GM23338 (cell line): ENCODE measurements around the gene R3HDM4. TPM values are rescaled to one million over a fixed set of nuclear protein-coding genes. Genes with fewer than 3 reads are reported as not detected.

Experiments used
- ATAC-seq: fragments of 200-7000 bp; cut with Tn5 transposase; 3 replicates; pipeline ENCODE4 v1.9.1; 2020
- DNase-seq: peaks from one replicate; pipeline ENCODE4 v3.0.0-alpha.2; 2015; ENCODE audit warnings: low spot score
- H2AFZ ChIP-seq: fragments of 200-600 bp; sonication (generic); 2 replicates; pipeline ENCODE4 v1.8.0; 2016; ENCODE audit warnings: antibody characterized with exemption, mild to moderate bottlenecking, moderate library complexity
- H3F3A ChIP-seq: fragments of 200-600 bp; sonication (generic); replicated peaks from 2 replicates; pipeline ENCODE4 v1.8.0; 2017; ENCODE audit warnings: antibody characterized with exemption, mixed run types, low read depth
- H3K27ac ChIP-seq: fragments of 200-600 bp; sonication (generic); 2 replicates; pipeline ENCODE4 v1.6.1; 2016; ENCODE audit warnings: low read depth
- H3K27me3 ChIP-seq: fragments of 200-600 bp; sonication (generic); 2 replicates; pipeline ENCODE4 v1.8.0; 2016; ENCODE audit warnings: mild to moderate bottlenecking, mixed run types, moderate library complexity; ENCODE audit not compliant: insufficient read depth
- H3K36me3 ChIP-seq: fragments of 200-600 bp; sonication (generic); 2 replicates; pipeline ENCODE4 v1.8.0; 2016; ENCODE audit warnings: mild to moderate bottlenecking; ENCODE audit not compliant: insufficient read depth
- H3K4me1 ChIP-seq: fragments of 200-600 bp; sonication (generic); 2 replicates; pipeline ENCODE4 v1.8.0; 2016; ENCODE audit warnings: mild to moderate bottlenecking, moderate library complexity; ENCODE audit not compliant: insufficient read depth
- H3K4me2 ChIP-seq: fragments of 200-600 bp; sonication (generic); 2 replicates; pipeline ENCODE4 v1.7.1; 2017; ENCODE audit warnings: mixed run types
- H3K4me3 ChIP-seq: fragments of 200-600 bp; sonication (generic); 2 replicates; pipeline ENCODE4 v1.6.1; 2016; ENCODE audit warnings: mixed run types
- H3K79me2 ChIP-seq: fragments of 200-600 bp; sonication (generic); replicated peaks from 2 replicates; pipeline ENCODE4 v1.8.0; 2017; ENCODE audit warnings: mild to moderate bottlenecking; ENCODE audit not compliant: insufficient read depth
- H3K9me2 ChIP-seq: fragments of 200-600 bp; sonication (generic); 2 replicates; pipeline ENCODE4 v1.8.0; 2017; ENCODE audit not compliant: insufficient read depth
- H4K20me1 ChIP-seq: fragments of 200-600 bp; sonication (generic); replicated peaks from 2 replicates; pipeline ENCODE4 v1.8.0; 2017; ENCODE audit warnings: mild to moderate bottlenecking; ENCODE audit not compliant: insufficient read depth
- H3K27ac Mint-ChIP-seq: 2 replicates; pipeline ENCODE4 v1.8.0; 2020; ENCODE audit warnings: inconsistent platforms, mild to moderate bottlenecking, moderate library complexity, mixed read lengths
- H3K27me3 Mint-ChIP-seq: 3 replicates; pipeline ENCODE4 v1.8.0; 2022; ENCODE audit warnings: low read depth, mild to moderate bottlenecking, moderate library complexity, mixed read lengths, inconsistent platforms; ENCODE audit not compliant: insufficient read depth, poor library complexity
- H3K36me3 Mint-ChIP-seq: 3 replicates; pipeline ENCODE4 v1.8.0; 2021; ENCODE audit warnings: low read depth, mild to moderate bottlenecking, inconsistent platforms, moderate library complexity, mixed read lengths
- H3K4me1 Mint-ChIP-seq: 3 replicates; pipeline ENCODE4 v1.8.0; 2020; ENCODE audit warnings: mild to moderate bottlenecking, inconsistent platforms, mixed read lengths
- H3K4me3 Mint-ChIP-seq: 3 replicates; pipeline ENCODE4 v1.8.0; 2021; ENCODE audit warnings: moderate library complexity, mild to moderate bottlenecking, inconsistent platforms, mixed read lengths
- H3K9me3 Mint-ChIP-seq: 3 replicates; pipeline ENCODE4 v1.8.0; 2020; ENCODE audit warnings: moderate library complexity, mild to moderate bottlenecking, inconsistent platforms, mixed read lengths
- CREB1 ChIP-seq: fragments of 250-450 bp; sonication (Bioruptor Pico); IDR thresholded peaks from 2 replicates; pipeline ENCODE4 v1.5.0; 2020; ENCODE audit warnings: low read depth, mild to moderate bottlenecking, moderate library complexity
- EZH2 ChIP-seq: fragments of 200-600 bp; sonication (generic); IDR thresholded peaks from one replicate; pipeline ENCODE4 v1.8.0; 2017; ENCODE audit warnings: antibody characterized with exemption, mild to moderate bottlenecking, low read depth; ENCODE audit not compliant: unreplicated experiment
- REST ChIP-seq: IDR thresholded peaks from one replicate; pipeline ENCODE4 v1.6.1; 2018; ENCODE audit warnings: antibody characterized with exemption; ENCODE audit not compliant: unreplicated experiment
- ZNF114 ChIP-seq: fragments of 250-450 bp; sonication (Bioruptor Pico); IDR thresholded peaks from 2 replicates; pipeline ENCODE4 v1.5.0; 2020; ENCODE audit warnings: mild to moderate bottlenecking, moderate library complexity
- polyA plus RNA-seq: library from polyadenylated mRNA; unstranded; fragments of >200 nt; fragmentation: Nextera tagmentation; extraction: Ambion mirVana; gene quantifications from 2 replicates; pipeline ENCODE4 v1.2.1, GENCODE V29; 2016
- total RNA-seq: library from RNA; depleted of rRNA; stranded (reverse); fragments of >200 nt; shearing (Covaris generic); gene quantifications from 2 replicates; pipeline ENCODE4 v1.2.3, GENCODE V29; 2014

The R3HDM4 gene
- total and polyA plus RNA-seq, 2 experiments from 2014 or later, result 76.5 to 87.1 TPM

GRCh38 chr19:920051-920864 is 7.2 kb upstream of the R3HDM4 start:
- Histone ChIP-seq H3K9me2 (no peaks in the 10 kb centered on the region), H2AFZ (peak overlapping the region; percentile 52; the same call in 1 of the 2 replicates), H3K79me2 (no peaks in the 10 kb centered on the region), H4K20me1 (no peaks in the 10 kb centered on the region; the same call in 1 of the 2 replicates), H3K27ac (no peak overlapping the region), H3K4me1 (no peaks in the 10 kb centered on the region; the same call in 1 of the 2 replicates), H3K4me3 (peak overlapping the region; percentile 72), H3F3A (0 out of 2 replicates have a peak, but pooled peaks cover 10% of the 10 kb centered on the region), H3K36me3 (no peaks in the 10 kb centered on the region), H3K4me2 (peak overlapping the region; percentile 76), H3K27me3 (peaks cover 70% of the 10 kb centered on the region)
- ATAC-seq (peak; percentile 5), DNase-seq (peak; percentile 65)
- Mint-ChIP-seq H3K27me3 (peaks cover 49% of the 10 kb centered on the region), H3K36me3 (no peaks in the 10 kb centered on the region), H3K27ac (no peak overlapping the region), H3K4me1 (peaks cover 7% of the 10 kb centered on the region; the same call in 2 of the 3 replicates), H3K9me3 (no peaks in the 10 kb centered on the region), H3K4me3 (peak overlapping the region; percentile 62; the same call in 2 of the 3 replicates)
- TF ChIP-seq CREB1 (CRISPR knock-in tag), result no peak
- peak; percentile 63 for TF ChIP-seq EZH2

- Mint-ChIP-seq H3K36me3 (no peaks in the 10 kb centered on the region), H3K27ac (no peak overlapping the region), H3K4me3 (peak overlapping the region; percentile 46; the same call in 1 of the 3 replicates), H3K9me3 (no peaks in the 10 kb centered on the region), H3K27me3 (peaks cover 57% of the 10 kb centered on the region), H3K4me1 (peaks cover 7% of the 10 kb centered on the region; the same call in 2 of the 3 replicates)
- ATAC-seq (peak; percentile 17), DNase-seq (peak; percentile 75)
- Histone ChIP-seq H2AFZ (no peak overlapping the region; the same call in 1 of the 2 replicates), H3K4me2 (peak overlapping the region; percentile 76), H3K9me2 (no peaks in the 10 kb centered on the region), H4K20me1 (no peaks in the 10 kb centered on the region; the same call in 1 of the 2 replicates), H3K27ac (no peak overlapping the region), H3F3A (peaks cover 13% of the 10 kb centered on the region; the same call in 1 of the 2 replicates), H3K36me3 (no peaks in the 10 kb centered on the region), H3K4me3 (peak overlapping the region; percentile 72), H3K27me3 (peaks cover 79% of the 10 kb centered on the region), H3K4me1 (no peaks in the 10 kb centered on the region; the same call in 1 of the 2 replicates), H3K79me2 (no peaks in the 10 kb centered on the region)
- no peak for TF ChIP-seq ZNF114
- TF ChIP-seq CREB1 (CRISPR knock-in tag), result no peak
- peak; percentile 58 for TF ChIP-seq EZH2
- no peak for TF ChIP-seq REST
Measured at GRCh38 chr19:919199-920050, 6.4 kb upstream of the R3HDM4 start.
